Hepatocyte (in vitro differentiated cells): Measurements from ENCODE around the gene LGALS7B.
"Not testable (repeated sequence)": the region's sequence is repeated elsewhere in the genome, so short reads cannot be mapped to it uniquely, and the experiment has no call there.

ENCODE experiments used
- EZH2 ChIP-seq: fragments of 200-600 bp; sonication (generic); IDR thresholded peaks from 2 replicates; pipeline ENCODE4 v1.6.1; 2016; ENCODE audit warnings: antibody characterized with exemption, mild to moderate bottlenecking, borderline replicate concordance
- EZH2phosphoT487 ChIP-seq: fragments of 200-600 bp; sonication (generic); IDR thresholded peaks from one replicate; pipeline ENCODE4 v1.6.1; 2018; ENCODE audit warnings: antibody characterized with exemption, mild to moderate bottlenecking, low read depth, moderate library complexity; ENCODE audit not compliant: unreplicated experiment, severe bottlenecking
- TF ChIP-seq, protein P1 (sequence below): fragments of 200-600 bp; sonication (generic); IDR thresholded peaks from 2 replicates; pipeline ENCODE4 v1.5.1; 2016; ENCODE audit warnings: antibody characterized with exemption, mild to moderate bottlenecking; ENCODE audit not compliant: poor library complexity

DNA sequence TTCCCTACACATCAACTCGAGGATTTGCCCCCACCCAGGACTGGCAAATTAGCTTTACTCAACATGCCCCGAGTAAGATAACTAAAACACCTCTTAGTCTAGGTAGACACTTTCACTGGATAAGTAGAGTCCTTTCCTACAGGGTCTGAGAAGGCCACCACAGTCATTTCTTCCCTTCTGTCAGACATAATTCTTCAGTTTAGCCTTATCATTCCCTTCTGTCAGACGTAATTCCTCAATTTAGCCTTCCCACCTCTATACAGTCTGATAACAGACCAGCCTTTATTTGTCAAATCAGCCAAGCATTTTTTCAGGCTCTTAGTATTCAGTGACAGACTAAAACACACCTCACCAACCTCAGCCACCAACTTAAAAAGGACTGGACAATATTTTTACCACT is 35.2 kb upstream of the LGALS7B start:
- TF ChIP-seq, protein P1, sequence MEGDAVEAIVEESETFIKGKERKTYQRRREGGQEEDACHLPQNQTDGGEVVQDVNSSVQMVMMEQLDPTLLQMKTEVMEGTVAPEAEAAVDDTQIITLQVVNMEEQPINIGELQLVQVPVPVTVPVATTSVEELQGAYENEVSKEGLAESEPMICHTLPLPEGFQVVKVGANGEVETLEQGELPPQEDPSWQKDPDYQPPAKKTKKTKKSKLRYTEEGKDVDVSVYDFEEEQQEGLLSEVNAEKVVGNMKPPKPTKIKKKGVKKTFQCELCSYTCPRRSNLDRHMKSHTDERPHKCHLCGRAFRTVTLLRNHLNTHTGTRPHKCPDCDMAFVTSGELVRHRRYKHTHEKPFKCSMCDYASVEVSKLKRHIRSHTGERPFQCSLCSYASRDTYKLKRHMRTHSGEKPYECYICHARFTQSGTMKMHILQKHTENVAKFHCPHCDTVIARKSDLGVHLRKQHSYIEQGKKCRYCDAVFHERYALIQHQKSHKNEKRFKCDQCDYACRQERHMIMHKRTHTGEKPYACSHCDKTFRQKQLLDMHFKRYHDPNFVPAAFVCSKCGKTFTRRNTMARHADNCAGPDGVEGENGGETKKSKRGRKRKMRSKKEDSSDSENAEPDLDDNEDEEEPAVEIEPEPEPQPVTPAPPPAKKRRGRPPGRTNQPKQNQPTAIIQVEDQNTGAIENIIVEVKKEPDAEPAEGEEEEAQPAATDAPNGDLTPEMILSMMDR, result not testable (repeated sequence)
- TF ChIP-seq EZH2, EZH2phosphoT487: not testable (repeated sequence)
